Lower lobe of right lung (tissue), 2 donors: ENCODE data around the gene TUBA3E. TPM values are rescaled to one million over a fixed set of nuclear protein-coding genes. Genes with fewer than 3 reads are reported as not detected.
"Not testable (repeated sequence)": the region's sequence is repeated elsewhere in the genome, so short reads cannot be mapped to it uniquely, and the experiment has no call there.

Experiments
- ATAC-seq, 2 donors: fragments of 200-7000 bp; cut with Tn5 transposase; one replicate each; pipeline ENCODE4 v1.9.1; 2020 to 2022; ENCODE audit warnings: mild to moderate bottlenecking in 2 of 2, moderate library complexity in 2 of 2
- DNase-seq: peaks from one replicate; pipeline ENCODE4 v3.0.0-alpha.2; 2020
- H3K27ac ChIP-seq: fragments of 200-600 bp; one replicate; pipeline ENCODE4 v1.8.0; 2022
- H3K27me3 ChIP-seq: fragments of 200-600 bp; one replicate; pipeline ENCODE4 v1.8.0; 2022; ENCODE audit warnings: low read depth
- H3K36me3 ChIP-seq: fragments of 200-600 bp; one replicate; pipeline ENCODE4 v1.8.0; 2022; ENCODE audit warnings: mild to moderate bottlenecking
- H3K4me1 ChIP-seq: fragments of 200-600 bp; one replicate; pipeline ENCODE4 v1.8.0; 2022
- H3K4me3 ChIP-seq: fragments of 200-600 bp; one replicate; pipeline ENCODE4 v1.8.0; 2022; ENCODE audit warnings: mild to moderate bottlenecking
- H3K9me3 ChIP-seq: fragments of 200-600 bp; one replicate; pipeline ENCODE4 v1.8.0; 2022
- intact Hi-C: fragments of 100-400 bp; cut with DNase I; formaldehyde crosslinking; loops from one replicate; pipeline ENCODE4 v1.11.0; 2022
- total RNA-seq: library from RNA; stranded (reverse); fragmentation: NEBNext Ultra II Directional; extraction: Animal tissue kit (Norgen Biotek cat#: 25700); gene quantifications from one replicate; pipeline ENCODE4 v1.2.1, GENCODE V29; 2021
- TF ChIP-seq, protein P1 (sequence below): fragments of 200-600 bp; IDR thresholded peaks from one replicate; pipeline ENCODE4 v1.8.0; 2022; ENCODE audit warnings: antibody characterized with exemption, mild to moderate bottlenecking
- donor health status: DM: no; HTN: yes; CAD: no; lungs with severe emphysema.

Gene TUBA3E
- total RNA-seq, 1 donor from 2014 or later = not detected

DNA sequence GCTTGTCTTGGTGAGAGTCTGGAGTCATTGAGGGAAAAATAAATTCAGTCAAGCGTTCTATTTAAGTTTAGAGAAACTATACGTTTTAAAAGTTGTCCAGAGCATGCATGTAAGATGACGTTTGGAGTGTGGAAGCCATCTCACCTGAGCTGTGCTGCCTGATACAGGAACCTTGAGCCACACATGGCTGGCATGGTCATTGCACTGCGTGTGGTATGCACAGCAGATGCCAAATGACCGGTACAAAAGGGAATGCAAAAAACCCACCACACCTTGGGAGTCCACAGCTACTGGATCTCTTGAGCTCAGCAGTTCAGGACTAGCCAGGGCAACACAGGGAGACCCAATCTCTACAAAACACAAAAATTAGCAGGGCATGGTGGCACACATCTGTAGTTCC lies 11.8 kb downstream of the TUBA3E start:
- no peak for ATAC-seq
- H3K27me3 ChIP-seq = no peaks in the 10 kb centered on the region
- no peak overlapping the region for H3K27ac ChIP-seq
- intact Hi-C loops = no loop called here
- no peaks in the 10 kb centered on the region for H3K9me3 ChIP-seq
- peaks cover 4% of the 10 kb centered on the region for H3K36me3 ChIP-seq
- no peak overlapping the region for H3K4me3 ChIP-seq
- TF ChIP-seq, protein P1, sequence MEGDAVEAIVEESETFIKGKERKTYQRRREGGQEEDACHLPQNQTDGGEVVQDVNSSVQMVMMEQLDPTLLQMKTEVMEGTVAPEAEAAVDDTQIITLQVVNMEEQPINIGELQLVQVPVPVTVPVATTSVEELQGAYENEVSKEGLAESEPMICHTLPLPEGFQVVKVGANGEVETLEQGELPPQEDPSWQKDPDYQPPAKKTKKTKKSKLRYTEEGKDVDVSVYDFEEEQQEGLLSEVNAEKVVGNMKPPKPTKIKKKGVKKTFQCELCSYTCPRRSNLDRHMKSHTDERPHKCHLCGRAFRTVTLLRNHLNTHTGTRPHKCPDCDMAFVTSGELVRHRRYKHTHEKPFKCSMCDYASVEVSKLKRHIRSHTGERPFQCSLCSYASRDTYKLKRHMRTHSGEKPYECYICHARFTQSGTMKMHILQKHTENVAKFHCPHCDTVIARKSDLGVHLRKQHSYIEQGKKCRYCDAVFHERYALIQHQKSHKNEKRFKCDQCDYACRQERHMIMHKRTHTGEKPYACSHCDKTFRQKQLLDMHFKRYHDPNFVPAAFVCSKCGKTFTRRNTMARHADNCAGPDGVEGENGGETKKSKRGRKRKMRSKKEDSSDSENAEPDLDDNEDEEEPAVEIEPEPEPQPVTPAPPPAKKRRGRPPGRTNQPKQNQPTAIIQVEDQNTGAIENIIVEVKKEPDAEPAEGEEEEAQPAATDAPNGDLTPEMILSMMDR = no peak
- peaks cover 10% of the 10 kb centered on the region for H3K4me1 ChIP-seq
- no peak for DNase-seq

DNA sequence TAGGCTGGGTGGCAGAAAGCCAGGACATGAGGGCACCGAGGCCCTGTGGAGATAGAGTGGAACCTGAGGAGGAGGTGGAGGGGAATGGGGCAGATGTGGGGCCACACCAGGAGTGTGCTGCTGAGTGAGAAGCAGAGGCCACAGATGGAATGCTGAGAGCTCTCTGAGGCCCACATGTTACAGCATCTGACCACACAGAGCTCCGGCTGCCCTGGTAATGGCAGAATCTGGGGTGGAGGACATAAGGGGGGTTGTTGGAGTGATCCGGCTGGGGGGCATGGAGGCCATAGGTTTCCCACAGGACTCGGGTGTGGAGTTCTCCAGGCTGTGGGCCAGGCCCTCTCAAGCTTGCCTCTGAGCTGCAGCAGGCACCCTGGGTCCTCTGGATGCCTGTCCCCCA lies 12.3 kb downstream of the TUBA3E start:
- intact Hi-C loops = no loop called here
- Histone ChIP-seq H3K4me3 (no peak overlapping the region), H3K27me3 (no peaks in the 10 kb centered on the region), H3K4me1 (peaks cover 10% of the 10 kb centered on the region), H3K9me3 (no peaks in the 10 kb centered on the region), H3K27ac (no peak overlapping the region), H3K36me3 (peaks cover under 1% of the 10 kb centered on the region)
- DNase-seq (no peak), ATAC-seq (no peak)
- TF ChIP-seq, protein P1 = no peak

DNA sequence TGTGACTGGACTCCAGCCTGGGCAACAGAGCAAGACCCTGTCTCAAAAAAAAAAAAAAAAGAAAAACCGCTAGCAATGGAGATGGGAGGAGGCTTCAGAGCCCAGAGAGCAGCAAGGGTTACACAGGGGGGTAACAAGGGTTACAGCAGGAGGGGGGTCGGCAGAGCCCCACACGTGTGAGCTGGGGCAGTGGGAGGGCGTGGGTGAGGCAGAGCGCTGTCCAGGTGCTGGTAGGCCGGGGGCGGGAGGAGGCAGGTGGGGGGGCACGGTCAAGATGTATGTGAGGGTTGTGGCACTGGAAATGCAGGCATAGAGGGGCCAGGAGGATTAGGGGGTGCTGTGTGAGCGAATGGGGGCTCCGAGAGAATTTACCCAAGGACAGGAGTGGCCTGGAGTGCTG lies 12.8 kb downstream of the TUBA3E start:
- no peaks in the 10 kb centered on the region for H3K27me3 ChIP-seq
- TF ChIP-seq, protein P1 = no peak
- no peak overlapping the region for H3K27ac ChIP-seq
- no peak overlapping the region for H3K4me3 ChIP-seq
- peaks cover 15% of the 10 kb centered on the region for H3K4me1 ChIP-seq
- intact Hi-C loops = no loop called here
- no peaks in the 10 kb centered on the region for H3K9me3 ChIP-seq
- DNase-seq = no peak
- no peak for ATAC-seq
- H3K36me3 ChIP-seq = no peaks in the 10 kb centered on the region

DNA sequence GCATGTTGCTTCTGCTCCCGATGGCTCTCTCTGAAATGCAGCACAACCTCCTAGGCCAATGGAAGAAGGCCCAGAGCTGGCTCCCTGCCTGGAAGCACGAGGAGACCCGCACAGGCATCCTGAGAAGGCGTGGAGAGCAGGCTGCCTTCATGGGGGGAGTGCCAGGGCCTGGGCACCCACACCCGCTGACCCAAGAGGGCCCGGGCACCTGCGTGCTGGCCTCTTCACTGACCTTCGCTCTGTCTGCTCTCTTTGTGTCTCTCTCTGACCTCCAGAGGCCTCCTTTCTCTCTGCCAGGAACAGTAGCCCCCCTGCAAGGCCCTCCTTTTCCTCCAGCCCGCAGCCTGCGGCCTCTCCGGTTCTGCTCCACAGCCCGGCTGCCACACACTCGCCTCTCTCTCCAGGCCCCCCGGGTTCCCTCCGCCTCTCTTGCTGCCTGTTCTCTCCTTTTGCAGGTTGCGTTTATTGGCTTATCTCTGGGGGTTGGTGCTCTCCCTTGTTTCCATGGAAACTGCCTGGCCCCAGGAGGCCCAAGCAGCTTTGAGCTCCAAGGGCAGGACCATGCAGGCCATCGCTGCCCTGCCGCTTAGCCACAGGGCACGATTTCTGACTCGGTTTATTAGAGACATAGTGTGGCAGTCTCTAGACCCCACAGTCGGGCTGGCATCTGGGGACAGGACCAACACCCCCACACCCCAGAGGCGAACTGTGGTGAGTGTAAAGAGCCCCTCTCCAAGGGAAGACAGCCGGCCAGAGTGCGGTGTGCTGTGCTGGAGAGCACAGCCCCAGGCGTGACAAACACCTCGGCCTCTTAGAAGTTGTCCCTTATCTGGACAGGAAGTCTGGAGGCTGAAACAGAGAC lies 14.5 kb downstream of the TUBA3E start:
- no peak overlapping the region for H3K27ac ChIP-seq
- no peaks in the 10 kb centered on the region for H3K36me3 ChIP-seq
- intact Hi-C loops = no loop called here
- TF ChIP-seq, protein P1 = no peak
- DNase-seq = no peak
- no peaks in the 10 kb centered on the region for H3K9me3 ChIP-seq
- no peak for ATAC-seq
- peaks cover 19% of the 10 kb centered on the region for H3K4me1 ChIP-seq
- H3K4me3 ChIP-seq = peak overlapping the region; percentile 92
- no peaks in the 10 kb centered on the region for H3K27me3 ChIP-seq

DNA sequence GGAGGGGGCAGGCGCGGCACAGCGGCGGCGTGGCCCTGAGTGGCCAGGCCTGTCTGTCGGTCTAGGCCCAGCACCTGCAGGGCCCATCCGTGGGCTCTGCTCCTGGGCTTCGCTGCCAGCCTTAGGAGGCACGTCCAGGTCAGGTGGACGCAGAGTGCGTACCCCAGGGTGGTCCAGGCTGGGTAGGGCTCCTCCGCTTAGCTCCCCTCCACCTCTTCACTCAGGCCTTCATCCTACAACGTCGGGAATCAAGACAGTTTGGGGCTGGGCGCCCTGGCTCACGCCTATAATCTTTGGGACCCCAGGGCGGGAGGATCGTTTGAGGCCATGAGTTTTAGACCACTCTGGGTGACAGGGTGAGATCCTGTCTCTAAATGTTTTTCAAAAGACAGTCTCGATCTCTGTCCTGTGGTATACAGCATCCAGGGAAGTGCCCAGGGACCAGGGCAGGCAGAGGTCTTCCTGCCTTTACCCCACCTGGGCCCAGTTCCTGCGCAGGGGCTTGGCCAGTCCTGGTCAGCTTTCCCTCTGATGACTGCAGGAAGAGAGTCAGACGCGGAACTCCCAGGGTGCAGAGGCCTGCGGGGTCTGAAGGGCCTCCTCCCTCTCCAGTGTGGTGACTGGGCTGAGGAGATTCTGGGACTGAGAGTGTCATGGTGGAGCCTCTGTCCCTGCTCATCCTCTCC lies 15.3 kb downstream of the TUBA3E start:
- H3K27ac ChIP-seq, DNase-seq, H3K9me3 ChIP-seq, intact Hi-C loops, H3K36me3 ChIP-seq, H3K27me3 ChIP-seq: not testable (repeated sequence)
- Histone ChIP-seq H3K4me1 (peaks cover 19% of the 10 kb centered on the region), H3K4me3 (peak overlapping the region; percentile 92)
- ATAC-seq = peak; percentile 26 to 34
